GM12892 (cell line): ENCODE data around the gene CSTPP1.

ENCODE experiments used
- POLR2A ChIP-seq: IDR thresholded peaks from 2 replicates; pipeline ENCODE4 v1.6.1; 2011; ENCODE audit warnings: low read depth, low read length, control low read depth
- POLR2AphosphoS5 ChIP-seq: IDR thresholded peaks from 2 replicates; pipeline ENCODE4 v1.6.1; 2011; ENCODE audit warnings: low read depth, low read length, control low read depth
- TAF1 ChIP-seq: IDR thresholded peaks from 2 replicates; pipeline ENCODE4 v1.6.1; 2011; ENCODE audit warnings: low read depth, mild to moderate bottlenecking, control low read depth, low read length, borderline replicate concordance

DNA sequence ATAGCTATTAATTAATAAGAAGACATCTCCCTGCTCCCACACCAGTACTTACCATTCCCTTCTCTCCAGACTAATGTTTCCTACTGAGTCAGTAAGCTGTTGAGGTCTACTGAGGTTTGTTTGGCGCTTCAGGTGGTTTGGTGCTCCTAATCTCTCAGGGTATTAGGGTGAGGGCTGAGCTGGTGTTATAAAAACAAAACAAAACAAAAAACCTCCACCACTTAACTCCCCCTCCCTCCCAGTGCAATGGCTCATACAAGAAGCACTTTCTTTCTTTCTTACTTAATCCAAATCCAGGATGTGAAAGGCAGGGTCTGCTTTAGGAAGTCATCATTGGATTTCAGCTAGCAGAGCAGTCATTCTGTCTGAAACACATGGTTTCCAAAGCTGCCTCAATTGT, 15.3 kb downstream of the CSTPP1 start:
- no peak for TF ChIP-seq POLR2A
- TF ChIP-seq POLR2AphosphoS5 = no peak
- TF ChIP-seq TAF1 = no peak
